SK-N-SH treated with all-trans-retinoic acid at 6 μM for 48 hours (cell line): ENCODE data around the gene PARVB.

Experiments used
- ATAC-seq: fragments of 200-7000 bp; cut with Tn5 transposase; 3 replicates; pipeline ENCODE4 v1.9.1; 2020; ENCODE audit warnings: mild to moderate bottlenecking, moderate library complexity
- ARNTL ChIP-seq: fragments of 450-650 bp; formaldehyde crosslinking; IDR thresholded peaks from 2 replicates; pipeline ENCODE4 v1.5.0; 2020; ENCODE audit warnings: low read depth, mild to moderate bottlenecking, moderate library complexity, borderline replicate concordance
- BACH2 ChIP-seq: fragments of 250-450 bp; sonication (Bioruptor Pico); IDR thresholded peaks from 2 replicates; pipeline ENCODE4 v1.9.0; 2021; ENCODE audit warnings: mild to moderate bottlenecking, borderline replicate concordance
- CSDC2 ChIP-seq: fragments of 250-450 bp; sonication (Bioruptor Pico); IDR thresholded peaks from 2 replicates; pipeline ENCODE4 v1.5.0; 2020; ENCODE audit warnings: mild to moderate bottlenecking, moderate library complexity
- CSRNP3 ChIP-seq: fragments of 250-450 bp; sonication (Bioruptor Pico); IDR thresholded peaks from 2 replicates; pipeline ENCODE4 v1.5.1; 2021; ENCODE audit warnings: mild to moderate bottlenecking, moderate library complexity
- ESRRG ChIP-seq: fragments of 250-450 bp; sonication (Bioruptor Pico); IDR thresholded peaks from 2 replicates; pipeline ENCODE4 v1.6.1; 2021; ENCODE audit warnings: mild to moderate bottlenecking
- GLIS3 ChIP-seq: fragments of 250-450 bp; sonication (Bioruptor Pico); IDR thresholded peaks from 2 replicates; pipeline ENCODE4 v1.5.0; 2020; ENCODE audit warnings: mild to moderate bottlenecking, moderate library complexity
- ISL1 ChIP-seq: fragments of 250-450 bp; sonication (Bioruptor Pico); IDR thresholded peaks from 2 replicates; pipeline ENCODE4 v2.1.2; 2022; ENCODE audit warnings: mild to moderate bottlenecking, moderate library complexity
- OSR1 ChIP-seq: fragments of 250-450 bp; sonication (Bioruptor Pico); IDR thresholded peaks from 2 replicates; pipeline ENCODE4 v1.8.0; 2022; ENCODE audit warnings: moderate library complexity, mild to moderate bottlenecking, inconsistent platforms
- POU6F1 ChIP-seq: fragments of 250-450 bp; sonication (Bioruptor Pico); IDR thresholded peaks from 2 replicates; pipeline ENCODE4 v1.8.0; 2021; ENCODE audit warnings: low read depth, mild to moderate bottlenecking, moderate library complexity, borderline replicate concordance
- PPARA ChIP-seq: fragments of 250-450 bp; sonication (Bioruptor Pico); IDR thresholded peaks from 2 replicates; pipeline ENCODE4 v1.5.0; 2020; ENCODE audit warnings: mild to moderate bottlenecking, borderline replicate concordance
- RARB ChIP-seq: fragments of 250-450 bp; sonication (Bioruptor Pico); IDR thresholded peaks from 2 replicates; pipeline ENCODE4 v1.8.0; 2021; ENCODE audit warnings: mild to moderate bottlenecking, moderate library complexity
- SNAI2 ChIP-seq: fragments of 250-450 bp; sonication (Bioruptor Pico); IDR thresholded peaks from 2 replicates; pipeline ENCODE4 v1.5.0; 2020; ENCODE audit warnings: mild to moderate bottlenecking, moderate library complexity
- TCF4 ChIP-seq: fragments of 250-450 bp; sonication (Bioruptor Pico); IDR thresholded peaks from 2 replicates; pipeline ENCODE4 v1.8.0; 2021; ENCODE audit warnings: mild to moderate bottlenecking, moderate library complexity, borderline replicate concordance
- TOX ChIP-seq: fragments of 250-450 bp; sonication (Bioruptor Pico); IDR thresholded peaks from 2 replicates; pipeline ENCODE4 v1.8.0; 2021; ENCODE audit warnings: mild to moderate bottlenecking, moderate library complexity, borderline replicate concordance
- TSHZ2 ChIP-seq: fragments of 250-450 bp; sonication (Bioruptor Pico); IDR thresholded peaks from 2 replicates; pipeline ENCODE4 v1.5.0; 2020; ENCODE audit warnings: mild to moderate bottlenecking, moderate library complexity
- ZC3H10 ChIP-seq: fragments of 250-450 bp; sonication (Bioruptor Pico); IDR thresholded peaks from 2 replicates; pipeline ENCODE4 v1.5.1; 2021; ENCODE audit warnings: mild to moderate bottlenecking, moderate library complexity
- ZFP3 ChIP-seq: fragments of 250-450 bp; sonication (Bioruptor Pico); IDR thresholded peaks from 2 replicates; pipeline ENCODE4 v1.5.0; 2020; ENCODE audit warnings: mild to moderate bottlenecking, moderate library complexity
- ZFP30 ChIP-seq: fragments of 450-650 bp; formaldehyde crosslinking; IDR thresholded peaks from 2 replicates; pipeline ENCODE4 v1.5.0; 2022; ENCODE audit warnings: mild to moderate bottlenecking, moderate library complexity
- ZNF565 ChIP-seq: fragments of 450-650 bp; formaldehyde crosslinking; conservative IDR thresholded peaks from 2 replicates; pipeline ENCODE4 v1.5.0; 2020; ENCODE audit warnings: low read depth, mild to moderate bottlenecking, moderate library complexity
- ZNF70 ChIP-seq: fragments of 450-650 bp; formaldehyde crosslinking; IDR thresholded peaks from 2 replicates; pipeline ENCODE4 v1.5.0; 2020; ENCODE audit warnings: mild to moderate bottlenecking, moderate library complexity
- TF ChIP-seq, protein P1 (sequence below): fragments of 250-450 bp; sonication (Bioruptor Pico); IDR thresholded peaks from 2 replicates; pipeline ENCODE4 v1.5.1; 2020; ENCODE audit warnings: low read depth, mild to moderate bottlenecking, moderate library complexity

PARVB gene

DNA sequence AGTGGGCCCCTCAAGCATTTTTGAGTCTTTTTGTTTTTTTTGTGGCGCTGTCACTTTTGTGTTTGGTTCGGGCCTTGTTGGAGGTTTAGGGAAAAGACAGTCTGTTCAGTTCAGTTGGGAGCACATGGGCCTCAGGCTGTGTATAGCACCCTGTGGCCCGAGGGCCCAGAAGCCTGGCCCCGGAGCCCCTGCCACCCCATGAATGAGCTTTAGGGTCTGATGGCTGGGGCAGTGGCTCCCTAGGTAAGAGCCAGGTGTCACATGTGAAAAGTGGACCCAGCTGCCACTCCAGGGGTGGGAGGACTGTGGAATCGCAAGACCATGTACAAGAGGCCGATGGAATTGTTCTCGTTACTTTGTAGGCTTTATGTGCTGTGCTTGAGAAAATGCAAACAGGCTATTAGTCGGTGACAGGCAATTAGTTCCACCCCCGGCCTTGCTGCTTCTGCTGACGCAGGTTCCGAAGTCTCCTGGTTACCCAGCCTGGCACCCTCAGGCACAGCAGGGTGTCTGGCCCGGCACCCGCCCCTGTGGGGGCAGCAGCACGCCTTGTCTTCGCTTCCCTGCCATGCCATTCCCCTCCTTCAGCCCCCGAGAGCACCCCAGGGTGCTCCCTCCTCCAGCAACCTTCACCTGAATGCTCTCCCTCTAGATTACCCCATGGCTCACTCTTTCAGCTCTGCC lies 118.5 kb downstream of the PARVB start:
- ATAC-seq, result no peak
- TF ChIP-seq ISL1 (CRISPR knock-in tag), result no peak
- no peak for TF ChIP-seq ZFP3 (CRISPR knock-in tag)
- no peak for TF ChIP-seq TSHZ2 (CRISPR knock-in tag)

DNA sequence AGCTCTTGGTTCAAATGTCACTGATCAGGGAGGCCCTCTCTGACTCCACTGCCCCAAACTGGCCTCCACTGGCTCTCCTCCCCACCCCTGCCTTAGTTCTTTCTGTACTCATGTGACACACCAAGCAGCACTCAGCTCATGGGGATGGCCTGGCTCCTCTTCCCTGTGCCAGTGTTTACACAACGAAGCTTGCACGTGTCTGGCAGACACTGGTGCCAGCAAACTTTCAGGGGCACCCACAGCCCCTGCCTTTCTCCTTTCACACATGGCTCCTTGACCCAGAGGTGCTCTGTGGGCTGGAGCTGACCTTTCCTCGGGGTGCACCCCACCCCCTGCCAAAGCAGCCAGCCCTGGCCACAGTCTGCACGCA lies 119.0 kb downstream of the PARVB start:
- TF ChIP-seq ZNF565, result no peak
- TF ChIP-seq ESRRG (CRISPR knock-in tag), result no peak
- no peak for TF ChIP-seq ZNF70
- TF ChIP-seq ZFP30 (CRISPR knock-in tag), result no peak
- no peak for TF ChIP-seq CSDC2
- no peak for TF ChIP-seq ZC3H10 (CRISPR knock-in tag)
- no peak for TF ChIP-seq ARNTL (CRISPR knock-in tag)
- TF ChIP-seq POU6F1 (CRISPR knock-in tag), result no peak
- TF ChIP-seq TSHZ2 (CRISPR knock-in tag), result no peak
- no peak for TF ChIP-seq ISL1 (CRISPR knock-in tag)
- TF ChIP-seq, all 23 proteins: peak for 0
- no peak for ATAC-seq

GRCh38 chr22:44143579-44143978 lies 119.5 kb downstream of the PARVB start:
- ATAC-seq, result no peak
- TF ChIP-seq OSR1 (CRISPR knock-in tag) (no peak), TOX (CRISPR knock-in tag) (no peak), SNAI2 (CRISPR knock-in tag) (no peak), ZNF70 (no peak), CSRNP3 (CRISPR knock-in tag) (no peak), ZNF565 (no peak), PPARA (CRISPR knock-in tag) (no peak), ARNTL (CRISPR knock-in tag) (no peak), ZFP3 (CRISPR knock-in tag) (no peak), CSDC2 (no peak), ISL1 (CRISPR knock-in tag) (no peak), TSHZ2 (CRISPR knock-in tag) (no peak), TCF4 (no peak), BACH2 (CRISPR knock-in tag) (no peak), RARB (CRISPR knock-in tag) (no peak), GLIS3 (no peak), ESRRG (CRISPR knock-in tag) (no peak)
- TF ChIP-seq, protein P1, sequence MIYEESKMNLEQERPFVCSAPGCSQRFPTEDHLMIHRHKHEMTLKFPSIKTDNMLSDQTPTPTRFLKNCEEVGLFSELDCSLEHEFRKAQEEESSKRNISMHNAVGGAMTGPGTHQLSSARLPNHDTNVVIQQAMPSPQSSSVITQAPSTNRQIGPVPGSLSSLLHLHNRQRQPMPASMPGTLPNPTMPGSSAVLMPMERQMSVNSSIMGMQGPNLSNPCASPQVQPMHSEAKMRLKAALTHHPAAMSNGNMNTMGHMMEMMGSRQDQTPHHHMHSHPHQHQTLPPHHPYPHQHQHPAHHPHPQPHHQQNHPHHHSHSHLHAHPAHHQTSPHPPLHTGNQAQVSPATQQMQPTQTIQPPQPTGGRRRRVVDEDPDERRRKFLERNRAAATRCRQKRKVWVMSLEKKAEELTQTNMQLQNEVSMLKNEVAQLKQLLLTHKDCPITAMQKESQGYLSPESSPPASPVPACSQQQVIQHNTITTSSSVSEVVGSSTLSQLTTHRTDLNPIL (CRISPR knock-in tag), result no peak
